LNCAP (cell line): ENCODE data around the gene TSSK2.

ENCODE experiments used
- CTCF ChIP-seq: fragments of 450-650 bp; IDR thresholded peaks from 2 replicates; pipeline ENCODE4 v1.5.1; 2017; ENCODE audit warnings: mild to moderate bottlenecking

Gene TSSK2

GRCh38 chr22:19130959-19131684 lies at the start of gene TSSK2:
Gene TSSK2 (plus strand): TSS chr22:19131308. CDS start chr22:19131400, 92 bp downstream.
- TF ChIP-seq CTCF: no peak

GRCh38 chr22:19081351-19081750 lies 49.8 kb upstream of the TSSK2 start:
- no peak for TF ChIP-seq CTCF

- TF ChIP-seq CTCF: no peak
Measured at GRCh38 chr22:19082101-19082500, 49.0 kb upstream of the TSSK2 start.

GRCh38 chr22:19082793-19083192 lies 48.3 kb upstream of the TSSK2 start:
- TF ChIP-seq CTCF: no peak

GRCh38 chr22:19085233-19085718 lies 45.8 kb upstream of the TSSK2 start:
- TF ChIP-seq CTCF: peak; percentile 51; the same call in 1 of the 2 replicates

GRCh38 chr22:19086417-19086816 lies 44.7 kb upstream of the TSSK2 start:
- TF ChIP-seq CTCF: no peak

GRCh38 chr22:19086896-19087295 lies 44.2 kb upstream of the TSSK2 start:
- TF ChIP-seq CTCF: no peak
